ENCODE results near the gene ABTB1. TPM values are rescaled to one million over a fixed set of nuclear protein-coding genes. Genes with fewer than 3 reads are reported as not detected.

Gene ABTB1
- total RNA-seq, 1 donor from 2014 or later = 56.6 TPM

DNA sequence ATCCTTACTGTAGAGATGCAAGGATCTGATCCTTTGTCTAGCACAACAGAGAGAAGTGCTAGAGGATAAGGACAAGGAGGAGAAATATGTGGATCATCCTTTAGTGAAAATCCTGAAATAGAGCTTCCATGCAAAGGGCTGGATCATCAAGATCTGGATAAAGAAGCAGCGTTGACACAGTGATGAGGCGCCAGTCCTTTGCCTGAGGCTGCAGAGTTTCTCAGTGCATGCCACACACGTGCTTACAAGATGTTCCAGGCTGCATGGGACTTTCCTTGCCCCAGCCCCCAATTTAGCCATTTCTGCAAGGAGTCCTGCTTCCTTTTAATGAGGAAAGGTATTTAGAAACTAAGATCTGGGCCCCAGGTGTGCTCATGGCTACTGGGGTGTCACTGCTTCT lies 7.2 kb upstream of the ABTB1 start:
- no peak for DNase-seq
- Histone ChIP-seq H3K4me3 (no peak overlapping the region), H3K27me3 (ENCODE audit: low read depth) (no peaks in the 10 kb centered on the region), H3K9me3 (no peaks in the 10 kb centered on the region), H3K4me1 (no peaks in the 10 kb centered on the region), H3K36me3 (no peaks in the 10 kb centered on the region), H3K27ac (no peak overlapping the region)
- TF ChIP-seq, protein P1, sequence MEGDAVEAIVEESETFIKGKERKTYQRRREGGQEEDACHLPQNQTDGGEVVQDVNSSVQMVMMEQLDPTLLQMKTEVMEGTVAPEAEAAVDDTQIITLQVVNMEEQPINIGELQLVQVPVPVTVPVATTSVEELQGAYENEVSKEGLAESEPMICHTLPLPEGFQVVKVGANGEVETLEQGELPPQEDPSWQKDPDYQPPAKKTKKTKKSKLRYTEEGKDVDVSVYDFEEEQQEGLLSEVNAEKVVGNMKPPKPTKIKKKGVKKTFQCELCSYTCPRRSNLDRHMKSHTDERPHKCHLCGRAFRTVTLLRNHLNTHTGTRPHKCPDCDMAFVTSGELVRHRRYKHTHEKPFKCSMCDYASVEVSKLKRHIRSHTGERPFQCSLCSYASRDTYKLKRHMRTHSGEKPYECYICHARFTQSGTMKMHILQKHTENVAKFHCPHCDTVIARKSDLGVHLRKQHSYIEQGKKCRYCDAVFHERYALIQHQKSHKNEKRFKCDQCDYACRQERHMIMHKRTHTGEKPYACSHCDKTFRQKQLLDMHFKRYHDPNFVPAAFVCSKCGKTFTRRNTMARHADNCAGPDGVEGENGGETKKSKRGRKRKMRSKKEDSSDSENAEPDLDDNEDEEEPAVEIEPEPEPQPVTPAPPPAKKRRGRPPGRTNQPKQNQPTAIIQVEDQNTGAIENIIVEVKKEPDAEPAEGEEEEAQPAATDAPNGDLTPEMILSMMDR (IDR thresholded peaks at IDR 0.05) = no peak
- intact Hi-C loops (cut with DNase I) = no loop called here
- ATAC-seq = no peak

DNA sequence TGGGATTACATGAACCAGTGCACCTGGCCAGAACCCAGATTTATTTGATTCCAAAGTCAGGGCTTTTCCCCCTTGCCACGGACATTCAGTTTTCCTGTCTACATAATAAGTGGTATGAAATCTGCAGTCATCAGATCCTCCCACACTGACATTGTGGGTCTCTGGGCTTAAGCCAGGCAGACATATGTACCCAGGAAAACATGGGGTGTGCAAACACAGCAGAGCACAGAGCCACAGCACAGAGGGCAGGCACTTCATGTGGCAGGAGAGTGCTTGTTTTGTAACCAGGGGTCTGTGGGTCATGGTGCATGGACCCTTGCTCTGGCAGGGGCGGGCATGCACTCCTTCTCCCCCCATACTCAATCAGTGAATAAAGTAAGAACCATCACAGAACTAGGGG lies 6.1 kb upstream of the ABTB1 start:
- DNase-seq (no peak), ATAC-seq (no peak)
- intact Hi-C loops (cut with DNase I) = no loop called here
- TF ChIP-seq, protein P1 (IDR thresholded peaks at IDR 0.05) = no peak
- no peaks in the 10 kb centered on the region for H3K36me3 ChIP-seq
- H3K27me3 ChIP-seq (ENCODE audit: low read depth) = no peaks in the 10 kb centered on the region
- no peaks in the 10 kb centered on the region for H3K9me3 ChIP-seq
- H3K4me3 ChIP-seq = no peak overlapping the region
- H3K27ac ChIP-seq = no peak overlapping the region
- H3K4me1 ChIP-seq = peaks cover 4% of the 10 kb centered on the region

DNA sequence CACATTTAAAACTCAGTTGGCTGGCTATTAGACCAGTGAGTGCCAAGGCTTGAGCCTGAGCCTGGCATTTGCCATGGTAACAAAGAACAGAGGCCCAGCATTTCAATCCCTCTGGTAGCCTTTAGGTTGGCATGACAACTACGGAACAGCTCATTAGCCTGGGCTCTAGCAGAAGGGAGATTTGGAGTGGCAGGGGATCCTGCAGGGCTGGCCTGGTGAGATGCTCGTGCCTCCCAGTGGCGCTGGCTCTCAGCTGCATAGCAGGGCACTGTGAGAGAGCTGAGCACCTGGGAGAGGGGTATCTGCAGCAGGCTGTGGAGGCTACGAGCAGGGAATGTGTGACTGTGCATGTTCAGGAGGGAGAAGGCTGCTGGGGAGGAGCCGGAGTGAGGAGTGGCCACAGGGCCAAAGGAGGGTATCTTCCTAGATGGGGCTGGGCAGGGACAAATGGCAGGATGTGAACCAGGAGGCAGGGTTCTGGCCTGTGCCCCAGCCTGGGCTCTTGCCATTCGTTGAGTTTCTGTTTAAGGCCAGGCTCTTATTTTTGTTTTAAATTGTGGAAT lies 5.6 kb upstream of the ABTB1 start:
- Histone ChIP-seq H3K4me3 (no peak overlapping the region), H3K4me1 (peaks cover 8% of the 10 kb centered on the region), H3K9me3 (no peaks in the 10 kb centered on the region), H3K36me3 (no peaks in the 10 kb centered on the region), H3K27ac (no peak overlapping the region), H3K27me3 (ENCODE audit: low read depth) (no peaks in the 10 kb centered on the region)
- DNase-seq (no peak), ATAC-seq (no peak)
- intact Hi-C loops (cut with DNase I) = no loop called here
- TF ChIP-seq, protein P1 (IDR thresholded peaks at IDR 0.05) = no peak

DNA sequence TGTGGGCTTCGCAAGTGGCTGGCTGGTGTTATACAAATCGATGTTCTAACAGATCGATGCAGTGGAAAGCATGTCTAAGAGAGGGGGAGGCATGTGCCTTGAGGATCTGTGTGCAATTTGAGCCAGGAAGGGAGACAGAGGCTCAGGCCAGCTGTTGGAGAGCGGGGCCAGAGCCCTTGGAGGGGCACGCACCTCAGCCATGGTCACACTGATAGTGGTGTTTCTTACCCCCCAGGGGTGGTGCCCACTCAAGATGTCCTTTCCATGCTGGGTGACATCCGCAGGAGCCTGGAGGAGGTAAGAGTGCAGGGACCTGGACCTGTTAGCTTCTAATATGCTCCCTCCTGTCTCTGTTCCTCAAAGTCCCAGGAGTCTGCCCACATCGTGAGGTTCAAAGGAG lies 3.8 kb upstream of the ABTB1 start:
- TF ChIP-seq, protein P1 (IDR thresholded peaks at IDR 0.05) = no peak
- H3K9me3 ChIP-seq = no peaks in the 10 kb centered on the region
- H3K27ac ChIP-seq = no peak overlapping the region
- intact Hi-C loops (cut with DNase I) = no loop called here
- H3K36me3 ChIP-seq = no peaks in the 10 kb centered on the region
- H3K4me1 ChIP-seq = peaks cover 14% of the 10 kb centered on the region
- ATAC-seq (no peak), DNase-seq (no peak)
- H3K27me3 ChIP-seq (ENCODE audit: low read depth) = no peaks in the 10 kb centered on the region
- H3K4me3 ChIP-seq = no peak overlapping the region

DNA sequence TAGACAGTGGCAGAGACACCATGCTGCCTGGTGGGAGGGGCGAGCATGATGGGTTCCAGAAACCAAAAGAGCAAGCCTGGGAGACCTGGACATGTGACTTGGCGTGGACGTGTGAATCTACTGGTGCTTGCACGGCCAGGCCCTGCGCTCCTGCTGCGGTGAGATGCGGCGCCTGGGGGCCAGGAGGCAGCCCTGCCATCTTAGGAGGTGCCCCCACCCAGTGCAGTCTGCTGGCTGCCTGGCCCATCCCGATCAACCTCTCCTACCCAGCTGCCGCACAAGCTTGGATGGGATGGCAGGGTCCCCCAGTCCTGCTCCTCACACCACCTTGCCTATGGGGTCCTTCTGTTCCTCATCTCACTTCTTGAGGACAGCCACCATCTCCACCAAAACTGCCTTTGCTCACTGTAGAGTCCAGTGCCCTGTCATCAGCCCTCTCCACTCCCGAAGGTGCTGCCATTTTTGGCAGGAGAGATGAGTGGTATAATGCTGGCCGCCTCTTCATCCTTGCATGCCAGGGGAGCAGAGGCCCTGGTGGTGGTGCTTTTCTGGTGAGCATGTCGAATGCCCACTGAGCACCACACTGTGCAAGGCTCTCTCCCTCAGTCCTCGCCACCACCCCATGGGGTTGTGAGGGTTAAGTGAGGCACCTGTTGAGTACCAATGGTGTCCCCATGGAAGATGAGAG lies 3.1 kb upstream of the ABTB1 start:
- intact Hi-C loops (cut with DNase I) = no loop called here
- DNase-seq = no peak
- Histone ChIP-seq H3K27me3 (ENCODE audit: low read depth) (no peaks in the 10 kb centered on the region), H3K27ac (no peak overlapping the region), H3K4me1 (peaks cover 21% of the 10 kb centered on the region), H3K4me3 (no peak overlapping the region), H3K36me3 (no peaks in the 10 kb centered on the region), H3K9me3 (no peaks in the 10 kb centered on the region)
- ATAC-seq = no peak
- TF ChIP-seq, protein P1 (IDR thresholded peaks at IDR 0.05) = no peak
